WTC11 (cell line): ENCODE measurements around the gene TNFSF13B. TPM values are rescaled to one million over a fixed set of nuclear protein-coding genes. Genes with fewer than 3 reads are reported as not detected.

Experiments used
- ATAC-seq: fragments of 200-7000 bp; cut with Tn5 transposase; 2 replicates; pipeline ENCODE4 v1.10.0; 2021; ENCODE audit warnings: mild to moderate bottlenecking, moderate library complexity
- CTCF ChIA-PET: fragments of 300-600 bp; sonication (Branson Sonifier 250); formaldehyde crosslinking; loops from one replicate; lab custom pipeline; 2021; ENCODE audit warnings: antibody characterized with exemption; lab: Charles Lee
- POLR2A ChIA-PET: fragments of 350-600 bp; sonication (Branson Sonifier 250); formaldehyde crosslinking; loops from one replicate; lab custom pipeline; 2021; ENCODE audit warnings: antibody characterized with exemption; lab: Charles Lee
- DNase-seq: peaks from one replicate; pipeline ENCODE4 v3.0.0; 2021; ENCODE audit warnings: low spot score
- H3K27ac Mint-ChIP-seq: 2 replicates; pipeline ENCODE4 v1.8.0; 2021; ENCODE audit warnings: mixed read lengths
- H3K27me3 Mint-ChIP-seq: 2 replicates; pipeline ENCODE4 v1.8.0; 2021; ENCODE audit warnings: low read depth, mild to moderate bottlenecking, moderate library complexity, mixed read lengths
- H3K36me3 Mint-ChIP-seq: 2 replicates; pipeline ENCODE4 v1.8.0; 2021; ENCODE audit warnings: mixed read lengths
- H3K4me1 Mint-ChIP-seq: 2 replicates; pipeline ENCODE4 v1.8.0; 2022; ENCODE audit warnings: mixed read lengths
- H3K4me3 Mint-ChIP-seq: 2 replicates; pipeline ENCODE4 v1.8.0; 2021; ENCODE audit warnings: mild to moderate bottlenecking, moderate library complexity, mixed read lengths
- H3K9me3 Mint-ChIP-seq: 2 replicates; pipeline ENCODE4 v1.8.0; 2021; ENCODE audit warnings: mixed read lengths
- ARID4B ChIP-seq: sonication (generic); formaldehyde crosslinking; IDR thresholded peaks from 2 replicates; pipeline ENCODE4 v1.8.0; 2023; ENCODE audit warnings: missing genetic modification reagents, mild to moderate bottlenecking, borderline replicate concordance
- ATF3 ChIP-seq: sonication (generic); formaldehyde crosslinking; conservative IDR thresholded peaks from 2 replicates; pipeline ENCODE4 v1.8.1; 2022; ENCODE audit warnings: mild to moderate bottlenecking, missing genetic modification reagents
- CREM ChIP-seq: sonication (generic); formaldehyde crosslinking; IDR thresholded peaks from 2 replicates; pipeline ENCODE4 v1.8.1; 2022; ENCODE audit warnings: mild to moderate bottlenecking, missing genetic modification reagents, moderate library complexity
- E2F5 ChIP-seq: sonication (generic); formaldehyde crosslinking; IDR thresholded peaks from 2 replicates; pipeline ENCODE4 v1.8.1; 2022; ENCODE audit warnings: mild to moderate bottlenecking, moderate library complexity, missing genetic modification reagents
- ELF4 ChIP-seq: sonication (generic); formaldehyde crosslinking; IDR thresholded peaks from 2 replicates; pipeline ENCODE4 v1.8.1; 2022; ENCODE audit warnings: low read depth, mild to moderate bottlenecking, moderate library complexity, missing genetic modification reagents
- ESRRA ChIP-seq: sonication (generic); formaldehyde crosslinking; IDR thresholded peaks from 2 replicates; pipeline ENCODE4 v1.8.1; 2022; ENCODE audit warnings: mild to moderate bottlenecking, missing genetic modification reagents, borderline replicate concordance
- FOXJ3 ChIP-seq: sonication (generic); formaldehyde crosslinking; IDR thresholded peaks from 2 replicates; pipeline ENCODE4 v1.9.0; 2021; ENCODE audit warnings: missing genetic modification reagents, mild to moderate bottlenecking, borderline replicate concordance
- FOXP1 ChIP-seq: sonication (generic); formaldehyde crosslinking; IDR thresholded peaks from 2 replicates; pipeline ENCODE4 v1.8.0; 2022; ENCODE audit warnings: missing genetic modification reagents, mild to moderate bottlenecking, moderate library complexity, borderline replicate concordance
- GRHL2 ChIP-seq: fragments of 250-450 bp; sonication (Bioruptor Pico); IDR thresholded peaks from 2 replicates; pipeline ENCODE4 v1.8.0; 2022; ENCODE audit warnings: mild to moderate bottlenecking, moderate library complexity; ENCODE audit not compliant: insufficient replicate concordance, severe bottlenecking
- JAZF1 ChIP-seq: fragments of 250-450 bp; sonication (Bioruptor Pico); IDR thresholded peaks from 2 replicates; pipeline ENCODE4 v1.9.0; 2021; ENCODE audit warnings: moderate library complexity, mild to moderate bottlenecking, inconsistent platforms
- NFATC4 ChIP-seq: fragments of 250-450 bp; sonication (Bioruptor Pico); IDR thresholded peaks from 2 replicates; pipeline ENCODE4 v1.9.0; 2021; ENCODE audit warnings: mild to moderate bottlenecking
- RORB ChIP-seq: fragments of 250-450 bp; sonication (Bioruptor Pico); IDR thresholded peaks from 2 replicates; pipeline ENCODE4 v1.9.0; 2021; ENCODE audit warnings: mild to moderate bottlenecking
- ZNF138 ChIP-seq: sonication (generic); formaldehyde crosslinking; conservative IDR thresholded peaks from 2 replicates; pipeline ENCODE4 v1.8.1; 2022; ENCODE audit warnings: mild to moderate bottlenecking, moderate library complexity, missing genetic modification reagents
- ZNF281 ChIP-seq: sonication (generic); formaldehyde crosslinking; IDR thresholded peaks from 2 replicates; pipeline ENCODE4 v1.8.0; 2023; ENCODE audit warnings: mild to moderate bottlenecking, missing genetic modification reagents
- ZNF512 ChIP-seq: sonication (generic); formaldehyde crosslinking; IDR thresholded peaks from 2 replicates; pipeline ENCODE4 v1.8.1; 2022; ENCODE audit warnings: missing genetic modification reagents, borderline replicate concordance
- total RNA-seq: library from RNA; stranded (reverse); gene quantifications from 3 replicates; pipeline ENCODE4 v1.2.3, GENCODE V29; 2021
- TF ChIP-seq, protein P1 (sequence below): sonication (generic); formaldehyde crosslinking; IDR thresholded peaks from 2 replicates; pipeline ENCODE4 v1.8.0; 2022; ENCODE audit warnings: mild to moderate bottlenecking, missing genetic modification reagents
- TF ChIP-seq, protein P2 (sequence below): fragments of 250-450 bp; sonication (Bioruptor Pico); IDR thresholded peaks from 2 replicates; pipeline ENCODE4 v2.1.2; 2022; ENCODE audit warnings: mild to moderate bottlenecking, moderate library complexity

TNFSF13B gene
- total RNA-seq, 1 experiment from 2014 or later, result 0.39 TPM

DNA sequence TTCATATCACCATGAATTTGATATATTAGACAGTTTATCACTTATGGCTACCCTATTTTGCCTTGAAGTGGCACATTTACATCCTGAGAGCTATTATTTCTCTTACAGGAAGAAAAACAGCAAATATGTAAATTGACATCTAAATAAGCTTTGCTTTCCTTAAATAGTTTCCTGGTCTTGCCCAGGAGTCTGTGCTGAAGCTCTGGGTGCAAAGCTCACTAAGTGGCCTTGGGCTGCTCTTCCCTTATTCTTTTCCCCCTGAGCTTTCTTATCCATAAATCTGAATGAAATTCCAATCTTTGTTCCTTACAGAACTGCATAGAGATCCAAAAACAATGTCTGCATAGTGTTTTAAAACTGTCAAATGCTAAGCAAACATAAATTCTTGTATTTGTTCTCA lies 56.3 kb downstream of the TNFSF13B start (continued):
- TF ChIP-seq ARID4B (CRISPR knock-in tag) (no peak), NFATC4 (CRISPR knock-in tag) (no peak), GRHL2 (no peak), FOXP1 (CRISPR knock-in tag) (no peak), ZNF138 (no peak)
- TF ChIP-seq, protein P1, sequence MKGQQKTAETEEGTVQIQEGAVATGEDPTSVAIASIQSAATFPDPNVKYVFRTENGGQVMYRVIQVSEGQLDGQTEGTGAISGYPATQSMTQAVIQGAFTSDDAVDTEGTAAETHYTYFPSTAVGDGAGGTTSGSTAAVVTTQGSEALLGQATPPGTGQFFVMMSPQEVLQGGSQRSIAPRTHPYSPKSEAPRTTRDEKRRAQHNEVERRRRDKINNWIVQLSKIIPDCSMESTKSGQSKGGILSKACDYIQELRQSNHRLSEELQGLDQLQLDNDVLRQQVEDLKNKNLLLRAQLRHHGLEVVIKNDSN, result no peak

DNA sequence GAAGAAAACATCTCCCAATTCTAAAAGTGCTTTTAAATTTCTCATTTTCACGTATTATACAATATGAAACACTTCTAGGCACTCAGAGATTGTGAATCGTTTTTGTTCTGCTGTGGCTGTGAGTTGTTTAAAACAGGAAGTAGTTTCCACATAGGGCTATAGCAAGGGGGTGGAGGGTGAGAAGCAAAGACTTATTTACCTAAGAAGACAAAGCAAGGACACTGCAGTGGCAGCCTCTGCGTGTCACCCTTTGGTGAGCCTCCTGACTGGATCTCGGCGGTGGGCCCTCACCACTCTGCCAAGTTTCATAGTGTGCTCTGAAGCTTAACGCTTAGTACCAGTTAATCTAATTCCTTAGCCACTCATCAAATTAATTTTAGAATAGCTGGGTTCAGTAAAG lies 56.8 kb downstream of the TNFSF13B start:
- CTCF ChIA-PET, result interaction anchor here (1.0 to 1.4 kb wide), 3 partner anchors 16 to 569 kb away, joined by 3 to 5 read pairs (median 3); no protein-coding TSS in a partner anchor
- Mint-ChIP-seq H3K27me3 (no peaks in the 10 kb centered on the region), H3K27ac (no peak overlapping the region), H3K9me3 (no peaks in the 10 kb centered on the region), H3K4me1 (peaks cover 39% of the 10 kb centered on the region), H3K36me3 (no peaks in the 10 kb centered on the region), H3K4me3 (no peak overlapping the region)
- ATAC-seq (peak; percentile 52), DNase-seq (no peak)
- POLR2A ChIA-PET, result no interaction called here
- TF ChIP-seq E2F5, result no peak
- TF ChIP-seq FOXJ3 (CRISPR knock-in tag), result no peak
- TF ChIP-seq RORB (CRISPR knock-in tag), result no peak
- TF ChIP-seq JAZF1 (CRISPR knock-in tag), result no peak
- no peak for TF ChIP-seq ZNF512 (CRISPR knock-in tag)
- TF ChIP-seq ESRRA (CRISPR knock-in tag), result no peak
- no peak for TF ChIP-seq ELF4 (CRISPR knock-in tag)
- no peak for TF ChIP-seq ZNF281 (CRISPR knock-in tag)
- TF ChIP-seq CREM, result no peak
- TF ChIP-seq ATF3 (CRISPR knock-in tag), result no peak
- TF ChIP-seq, protein P2, sequence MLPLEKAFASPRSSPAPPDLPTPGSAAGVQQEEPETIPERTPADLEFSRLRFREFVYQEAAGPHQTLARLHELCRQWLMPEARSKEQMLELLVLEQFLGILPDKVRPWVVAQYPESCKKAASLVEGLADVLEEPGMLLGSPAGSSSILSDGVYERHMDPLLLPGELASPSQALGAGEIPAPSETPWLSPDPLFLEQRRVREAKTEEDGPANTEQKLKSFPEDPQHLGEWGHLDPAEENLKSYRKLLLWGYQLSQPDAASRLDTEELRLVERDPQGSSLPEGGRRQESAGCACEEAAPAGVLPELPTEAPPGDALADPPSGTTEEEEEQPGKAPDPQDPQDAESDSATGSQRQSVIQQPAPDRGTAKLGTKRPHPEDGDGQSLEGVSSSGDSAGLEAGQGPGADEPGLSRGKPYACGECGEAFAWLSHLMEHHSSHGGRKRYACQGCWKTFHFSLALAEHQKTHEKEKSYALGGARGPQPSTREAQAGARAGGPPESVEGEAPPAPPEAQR (CRISPR knock-in tag), result no peak
- TF ChIP-seq ARID4B (CRISPR knock-in tag), result no peak
